ENCODE results near the gene ESRRG. TPM values are rescaled to one million over a fixed set of nuclear protein-coding genes. Genes with fewer than 3 reads are reported as not detected.

The ESRRG gene
- total RNA-seq, 1 experiment from 2014 or later: 0.44 TPM

GRCh38 chr1:216549796-216550195 lies 173.4 kb downstream of the ESRRG start:
- H3K18ac ChIP-seq (ENCODE audit: insufficient read length, low read depth, low read length): no peak overlapping the region
- no peaks in the 10 kb centered on the region for H3K27me3 ChIP-seq (ENCODE audit: insufficient read depth, low read length)
- H3K4me2 ChIP-seq (ENCODE audit: insufficient read depth, insufficient read length, low read length): no peak overlapping the region
- no peak overlapping the region for H3K14ac ChIP-seq (ENCODE audit: insufficient read depth, low read length)
- H3K4me1 ChIP-seq (ENCODE audit: insufficient read depth, low read length): no peaks in the 10 kb centered on the region
- Mint-ChIP-seq H3K27me3 (ENCODE audit: low read depth) (no peaks in the 10 kb centered on the region), H3K4me3 (no peak overlapping the region), H3K36me3 (ENCODE audit: insufficient read depth in 1 of 3, low read depth in 3 of 3) (no peaks in the 10 kb centered on the region), H3K9me3 (no peaks in the 10 kb centered on the region), H3K27ac (no peak overlapping the region), H3K4me1 (peaks cover 4 to 6% of the 10 kb centered on the region in 2 experiments; a peak in 3 of 4 replicates)
- H3K9ac ChIP-seq (ENCODE audit: extremely low read depth, insufficient read length, low read length): no peak overlapping the region
- no peak overlapping the region for H2BK15ac ChIP-seq (ENCODE audit: low read depth, low read length)
- no peaks in the 10 kb centered on the region for H3K79me1 ChIP-seq (ENCODE audit: insufficient read depth, low read depth, low read length, poor library complexity, severe bottlenecking)
- H2BK12ac ChIP-seq (ENCODE audit: insufficient read length, low read depth, low read length): no peak overlapping the region
- H3K4ac ChIP-seq (ENCODE audit: low read depth, low read length): no peak overlapping the region
- H2AFZ ChIP-seq (ENCODE audit: low read length): no peak overlapping the region
- H2AK5ac ChIP-seq (ENCODE audit: insufficient read length, low read length): no peak overlapping the region
- no peak overlapping the region for H2BK20ac ChIP-seq (ENCODE audit: low read depth, low read length, poor library complexity, severe bottlenecking)
- H3K27ac ChIP-seq (ENCODE audit: insufficient read length, low read depth, low read length): no peak overlapping the region
- TF ChIP-seq CTCF (conservative IDR thresholded peaks at IDR 0.05): no peak
- H3K56ac ChIP-seq (ENCODE audit: insufficient read length, low read depth, low read length): no peak overlapping the region
- H3K23ac ChIP-seq (ENCODE audit: insufficient read length, low read depth, low read length): no peak overlapping the region
- H3K79me2 ChIP-seq (ENCODE audit: insufficient read depth, low read length): no peaks in the 10 kb centered on the region
- no peak overlapping the region for H2BK5ac ChIP-seq (ENCODE audit: insufficient read length, low read length)
- no peak overlapping the region for H4K91ac ChIP-seq (ENCODE audit: insufficient read length, low read depth, low read length)
- H3K9me3 ChIP-seq (ENCODE audit: control insufficient read depth, low read depth, low read length): no peaks in the 10 kb centered on the region
- no peaks in the 10 kb centered on the region for H4K20me1 ChIP-seq (ENCODE audit: control insufficient read depth, insufficient read depth, insufficient read length)
- H3T11ph ChIP-seq (ENCODE audit: low read length): no peak overlapping the region
- no peak overlapping the region for H2BK120ac ChIP-seq (ENCODE audit: low read depth, low read length, poor library complexity, severe bottlenecking)
- DNase-seq: no peak
- WGBS (ENCODE audit: extremely low coverage, insufficient read length, low lambda C conversion rate): no CpG with 5 or more reads among the region's 4 CpGs
- no peak overlapping the region for H4K5ac ChIP-seq (ENCODE audit: insufficient read length, low read depth, low read length)
- no peak overlapping the region for H4K8ac ChIP-seq (replicated peaks; ENCODE audit: insufficient read length, low read depth, low read length)
- H3K23me2 ChIP-seq (ENCODE audit: insufficient read length, low read depth, low read length, poor library complexity, severe bottlenecking): no peaks in the 10 kb centered on the region

Data from H9 (cell line).